ENCODE results near the gene TBC1D10A. TPM values are rescaled to one million over a fixed set of nuclear protein-coding genes. Genes with fewer than 3 reads are reported as not detected.

The TBC1D10A gene
- total RNA-seq, 2 experiments from 2014 or later, result 20.5 to 21.1 TPM

DNA sequence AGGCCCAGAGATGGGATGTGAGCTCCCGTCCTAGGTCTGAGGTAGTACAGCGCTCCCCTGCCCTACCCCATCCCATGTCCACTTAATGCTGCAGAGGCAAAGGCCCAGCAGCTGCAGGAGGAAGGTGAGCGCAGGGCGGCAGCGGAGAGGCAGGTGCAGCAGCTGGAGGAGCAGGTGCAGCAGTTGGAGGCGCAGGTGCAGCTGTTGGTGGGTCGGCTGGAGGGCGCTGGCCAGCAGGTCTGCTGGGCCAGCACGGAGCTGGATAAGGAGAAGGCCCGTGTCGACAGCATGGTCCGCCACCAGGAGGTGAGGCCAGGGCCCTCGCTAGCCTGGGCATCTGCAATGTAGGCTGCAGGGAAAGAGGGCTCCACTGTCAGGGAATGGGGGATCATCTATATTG lies 45.2 kb upstream of the TBC1D10A start:
- H3K4me3 Mint-ChIP-seq, result no peak overlapping the region
- no peaks in the 10 kb centered on the region for H3K4me1 Mint-ChIP-seq (ENCODE audit: low read depth)

DNA sequence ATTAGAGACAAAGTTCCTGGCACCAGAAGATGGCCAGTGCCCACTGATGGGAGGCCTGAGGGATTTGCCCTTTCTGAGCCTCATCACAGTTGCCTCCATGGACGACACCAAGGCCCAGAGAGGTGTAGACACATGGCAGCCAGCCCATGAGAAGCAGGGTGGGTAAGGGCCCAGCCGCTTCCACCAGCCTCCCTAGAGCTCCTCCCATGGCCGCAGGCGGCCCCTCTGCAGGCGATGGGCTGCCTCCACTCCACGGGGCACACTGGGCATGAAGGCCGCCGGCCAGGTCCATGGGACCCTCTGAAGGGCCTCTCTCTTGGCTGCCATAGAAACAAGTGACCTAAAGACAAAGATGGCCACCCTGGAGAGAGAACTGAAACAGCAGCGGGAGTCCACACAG lies 44.6 kb upstream of the TBC1D10A start:
- H3K27me3 Mint-ChIP-seq, result no peaks in the 10 kb centered on the region
- DNase-seq, result no peak
- no peak overlapping the region for H3K4me3 Mint-ChIP-seq
- TF ChIP-seq, protein P1, sequence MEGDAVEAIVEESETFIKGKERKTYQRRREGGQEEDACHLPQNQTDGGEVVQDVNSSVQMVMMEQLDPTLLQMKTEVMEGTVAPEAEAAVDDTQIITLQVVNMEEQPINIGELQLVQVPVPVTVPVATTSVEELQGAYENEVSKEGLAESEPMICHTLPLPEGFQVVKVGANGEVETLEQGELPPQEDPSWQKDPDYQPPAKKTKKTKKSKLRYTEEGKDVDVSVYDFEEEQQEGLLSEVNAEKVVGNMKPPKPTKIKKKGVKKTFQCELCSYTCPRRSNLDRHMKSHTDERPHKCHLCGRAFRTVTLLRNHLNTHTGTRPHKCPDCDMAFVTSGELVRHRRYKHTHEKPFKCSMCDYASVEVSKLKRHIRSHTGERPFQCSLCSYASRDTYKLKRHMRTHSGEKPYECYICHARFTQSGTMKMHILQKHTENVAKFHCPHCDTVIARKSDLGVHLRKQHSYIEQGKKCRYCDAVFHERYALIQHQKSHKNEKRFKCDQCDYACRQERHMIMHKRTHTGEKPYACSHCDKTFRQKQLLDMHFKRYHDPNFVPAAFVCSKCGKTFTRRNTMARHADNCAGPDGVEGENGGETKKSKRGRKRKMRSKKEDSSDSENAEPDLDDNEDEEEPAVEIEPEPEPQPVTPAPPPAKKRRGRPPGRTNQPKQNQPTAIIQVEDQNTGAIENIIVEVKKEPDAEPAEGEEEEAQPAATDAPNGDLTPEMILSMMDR (IDR thresholded peaks at IDR 0.05), result no peak
- no peaks in the 10 kb centered on the region for H3K36me3 Mint-ChIP-seq (ENCODE audit: low read depth)
- ChIA-PET CTCF (no interaction called here), POLR2A (no interaction called here)
- H3K9me3 Mint-ChIP-seq, result no peaks in the 10 kb centered on the region
- H3K27ac Mint-ChIP-seq, result no peak overlapping the region
- no peak for ATAC-seq
- intact Hi-C loops (cut with micrococcal nuclease), result no loop called here
- no peaks in the 10 kb centered on the region for H3K4me1 Mint-ChIP-seq (ENCODE audit: low read depth)

More for the DNA sequence above, 45.2 kb upstream of the TBC1D10A start:
- DNase-seq (no peak), ATAC-seq (no peak)
- no peaks in the 10 kb centered on the region for H3K9me3 Mint-ChIP-seq
- TF ChIP-seq, protein P1 (IDR thresholded peaks at IDR 0.05), result no peak
- no peaks in the 10 kb centered on the region for H3K27me3 Mint-ChIP-seq
- ChIA-PET POLR2A (no interaction called here), CTCF (no interaction called here)
- H3K36me3 Mint-ChIP-seq (ENCODE audit: low read depth), result no peaks in the 10 kb centered on the region
- intact Hi-C loops (cut with micrococcal nuclease), result no loop called here
- H3K27ac Mint-ChIP-seq, result no peak overlapping the region

DNA sequence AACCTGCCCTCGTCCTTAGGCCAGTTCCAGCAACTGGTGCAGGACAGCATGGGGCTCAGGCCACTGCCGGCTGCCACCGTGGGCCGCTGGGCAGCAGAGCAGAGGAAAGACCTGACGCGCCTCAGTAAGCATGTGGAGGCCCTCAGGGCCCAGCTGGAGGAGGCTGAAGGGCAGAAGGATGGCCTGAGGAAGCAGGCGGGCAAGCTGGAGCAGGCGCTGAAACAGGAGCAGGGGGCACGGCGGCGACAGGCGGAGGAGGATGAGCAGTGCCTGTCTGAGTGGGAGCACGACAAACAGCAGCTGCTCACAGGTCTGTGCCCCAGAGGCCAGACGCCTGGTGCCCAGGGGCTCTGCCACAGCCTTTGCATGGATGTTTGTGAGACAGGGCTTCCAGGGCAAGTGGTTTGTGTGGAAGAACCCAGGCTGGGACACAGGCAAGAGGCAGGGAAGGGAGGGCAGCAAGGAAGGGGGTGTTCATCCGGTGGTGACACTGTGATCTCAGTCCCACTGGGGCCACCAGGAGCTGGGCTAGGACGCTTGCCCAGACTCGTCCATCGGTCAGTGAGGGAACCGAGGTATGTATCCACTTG lies 44.0 kb upstream of the TBC1D10A start:
- ChIA-PET CTCF (interaction anchor here (4.9 kb wide), 1 partner anchor 83 kb away, joined by 19 read pairs; no protein-coding TSS in a partner anchor), POLR2A (no interaction called here)
- TF ChIP-seq, protein P1 (IDR thresholded peaks at IDR 0.05), result no peak
- Mint-ChIP-seq H3K9me3 (no peaks in the 10 kb centered on the region), H3K27ac (no peak overlapping the region), H3K36me3 (ENCODE audit: low read depth) (no peaks in the 10 kb centered on the region), H3K4me3 (no peak overlapping the region), H3K4me1 (ENCODE audit: low read depth) (no peaks in the 10 kb centered on the region), H3K27me3 (no peaks in the 10 kb centered on the region)
- intact Hi-C loops (cut with micrococcal nuclease), result no loop called here
- ATAC-seq (no peak), DNase-seq (no peak)

DNA sequence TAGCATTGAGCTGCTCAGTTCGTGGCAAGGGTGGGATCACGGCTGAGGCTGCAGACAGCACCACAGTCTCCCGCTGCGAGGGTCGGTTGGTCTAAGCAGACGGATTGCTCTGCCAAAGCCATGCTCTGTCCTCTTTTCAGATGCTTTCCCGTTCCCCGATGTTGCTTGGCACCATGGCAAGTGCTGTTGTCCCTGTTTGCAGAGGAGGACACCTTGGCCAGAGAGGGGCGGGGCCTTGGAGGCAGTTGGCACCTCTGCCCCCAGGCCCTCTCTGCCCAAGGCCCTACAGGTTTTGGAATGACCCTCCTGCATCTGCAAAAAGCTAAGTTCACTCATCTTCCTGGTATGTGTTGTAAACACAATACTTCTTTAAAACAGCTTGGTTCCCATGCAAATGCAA lies 41.7 kb upstream of the TBC1D10A start:
- CTCF ChIA-PET, result interaction anchor here (1.5 to 4.9 kb wide), 3 partner anchors 10 to 105 kb away, joined by 3 to 19 read pairs (median 3); no protein-coding TSS in a partner anchor
- Mint-ChIP-seq H3K27me3 (no peaks in the 10 kb centered on the region), H3K9me3 (no peaks in the 10 kb centered on the region), H3K27ac (no peak overlapping the region), H3K4me3 (no peak overlapping the region), H3K4me1 (ENCODE audit: low read depth) (no peaks in the 10 kb centered on the region), H3K36me3 (ENCODE audit: low read depth) (no peaks in the 10 kb centered on the region)
- POLR2A ChIA-PET, result interaction anchor here (0.9 to 1.3 kb wide), 5 partner anchors 12 to 79 kb away, joined by 3 read pairs; partner anchors contain the start of genes CASTOR1, CCDC157 and SF3A1
- TF ChIP-seq, protein P1 (IDR thresholded peaks at IDR 0.05), result no peak
- no peak for ATAC-seq
- no peak for DNase-seq
- intact Hi-C loops (cut with micrococcal nuclease), result no loop called here

DNA sequence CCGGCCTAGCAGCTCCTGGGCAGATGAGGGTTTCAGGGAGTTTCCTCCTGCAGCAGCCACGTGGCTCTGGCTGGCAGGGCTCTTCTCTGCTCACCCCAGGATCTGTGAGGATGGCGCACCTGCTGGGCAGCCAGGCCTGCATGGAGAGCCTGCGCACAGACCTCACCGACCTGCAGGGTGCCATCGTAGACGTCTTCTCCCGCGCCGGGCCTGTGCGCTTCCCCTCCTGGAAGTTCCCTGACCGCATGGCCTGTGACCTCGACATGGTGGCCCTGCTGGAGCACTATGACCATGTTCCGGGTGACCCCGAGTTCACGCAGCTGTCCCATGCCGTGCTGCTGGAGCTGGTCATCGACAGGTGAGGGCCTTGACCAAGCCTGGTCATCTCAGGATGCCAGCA lies 39.1 kb upstream of the TBC1D10A start:
- ChIA-PET CTCF (interaction anchor here (4.9 kb wide), 1 partner anchor 78 kb away, joined by 19 read pairs; no protein-coding TSS in a partner anchor), POLR2A (interaction anchor here (1.2 kb wide), 1 partner anchor 98 kb away, joined by 3 read pairs; no protein-coding TSS in a partner anchor)
- H3K4me1 Mint-ChIP-seq (ENCODE audit: low read depth), result no peaks in the 10 kb centered on the region
- no peak overlapping the region for H3K4me3 Mint-ChIP-seq
- intact Hi-C loops (cut with micrococcal nuclease), result no loop called here
- no peak overlapping the region for H3K27ac Mint-ChIP-seq
- no peaks in the 10 kb centered on the region for H3K36me3 Mint-ChIP-seq (ENCODE audit: low read depth)
- TF ChIP-seq, protein P1 (IDR thresholded peaks at IDR 0.05), result no peak
- H3K9me3 Mint-ChIP-seq, result no peaks in the 10 kb centered on the region
- DNase-seq (no peak), ATAC-seq (no peak)
- H3K27me3 Mint-ChIP-seq, result no peaks in the 10 kb centered on the region
